Measurements from ENCODE around the gene RTRAF.

The RTRAF gene

DNA sequence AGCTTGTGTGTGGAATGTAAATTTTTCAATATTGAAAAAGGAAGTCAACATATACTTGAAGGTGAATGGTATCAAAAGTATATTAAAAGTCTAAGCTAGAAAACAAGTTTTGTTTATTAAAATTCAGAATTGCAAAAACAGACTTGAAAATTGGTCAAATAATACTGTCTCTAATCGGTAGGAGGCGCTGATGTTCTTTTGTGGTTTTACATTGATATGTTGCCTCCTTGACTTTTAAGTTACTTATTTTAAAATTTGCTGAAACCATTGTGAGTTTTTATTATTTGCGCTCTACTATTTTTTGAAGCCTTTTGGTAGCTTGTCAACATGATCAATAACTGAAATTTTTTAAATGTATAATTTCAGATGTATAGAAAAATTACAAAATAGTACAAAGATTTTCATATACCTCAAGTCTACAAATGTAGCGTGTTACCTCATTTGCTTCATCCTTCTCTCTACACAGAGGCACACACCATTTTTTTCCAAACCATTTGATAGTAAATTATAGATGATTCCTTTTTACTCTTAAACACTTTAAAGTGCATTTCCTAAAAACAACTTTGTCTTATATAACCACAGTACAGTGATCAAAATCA, 6.9 kb downstream of the RTRAF start:
- peak; percentile 52 for DNase-seq

- DNase-seq: no peak
Measured at GRCh38 chr14:51998348-51998747, 9.0 kb downstream of the RTRAF start.

DNA sequence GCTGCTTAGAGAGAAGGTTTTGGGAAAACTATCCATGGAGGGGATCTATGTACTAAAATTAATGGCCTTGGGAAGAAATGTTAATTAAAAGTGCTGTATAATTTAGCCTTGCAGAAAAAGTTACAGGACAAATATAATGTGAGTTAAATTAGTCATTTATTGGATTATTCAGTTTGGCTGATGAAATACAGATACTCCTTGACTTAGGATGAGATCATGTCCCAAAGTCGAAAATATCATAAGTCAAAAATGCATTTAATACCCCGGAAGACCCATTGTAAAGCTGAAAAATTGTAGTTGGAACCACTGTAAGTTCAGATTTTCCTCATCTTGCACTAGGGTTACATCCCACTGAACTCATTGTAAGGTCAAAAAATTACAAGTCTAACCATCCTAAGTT, 9.7 kb downstream of the RTRAF start:
- DNase-seq: no peak

DNA sequence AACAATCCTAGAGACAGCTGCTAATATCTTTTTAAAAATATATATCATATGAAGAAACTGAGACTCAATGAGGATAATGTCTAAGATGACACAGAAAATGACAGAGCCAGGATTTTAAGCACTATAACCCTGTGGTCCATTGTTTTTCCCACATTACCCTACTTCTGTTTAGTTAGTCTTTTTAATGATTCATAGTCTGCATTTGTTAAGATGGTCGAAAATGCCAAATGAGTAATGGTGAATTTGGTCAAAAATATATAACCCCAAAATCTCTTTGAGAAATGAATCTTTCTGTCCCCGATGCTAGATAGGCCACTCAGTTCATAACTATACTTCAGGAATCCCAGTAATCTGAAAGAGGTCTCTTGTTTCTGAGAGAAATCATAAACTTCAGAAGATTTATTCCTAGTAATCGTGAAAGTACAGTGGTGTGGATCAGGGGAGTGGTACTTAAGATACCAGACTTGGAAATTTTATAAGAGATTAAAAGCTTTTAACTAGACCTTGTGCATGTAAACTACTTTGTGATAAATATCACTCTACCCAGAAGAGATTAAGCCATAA, 10.8 kb downstream of the RTRAF start:
- no peak for DNase-seq

GRCh38 chr14:52000696-52001095, 11.3 kb downstream of the RTRAF start:
- no peak for DNase-seq

- no peak for DNase-seq
Measured at GRCh38 chr14:52002542-52002941, 13.2 kb downstream of the RTRAF start.

GRCh38 chr14:52003324-52003723, 14.0 kb downstream of the RTRAF start:
- DNase-seq: no peak

GRCh38 chr14:52005625-52006024, 16.3 kb downstream of the RTRAF start:
- no peak for DNase-seq

- DNase-seq: no peak
Measured at GRCh38 chr14:52006361-52006760, 17.0 kb downstream of the RTRAF start.

GRCh38 chr14:52007211-52007610, 17.9 kb downstream of the RTRAF start:
- no peak for DNase-seq

DNA sequence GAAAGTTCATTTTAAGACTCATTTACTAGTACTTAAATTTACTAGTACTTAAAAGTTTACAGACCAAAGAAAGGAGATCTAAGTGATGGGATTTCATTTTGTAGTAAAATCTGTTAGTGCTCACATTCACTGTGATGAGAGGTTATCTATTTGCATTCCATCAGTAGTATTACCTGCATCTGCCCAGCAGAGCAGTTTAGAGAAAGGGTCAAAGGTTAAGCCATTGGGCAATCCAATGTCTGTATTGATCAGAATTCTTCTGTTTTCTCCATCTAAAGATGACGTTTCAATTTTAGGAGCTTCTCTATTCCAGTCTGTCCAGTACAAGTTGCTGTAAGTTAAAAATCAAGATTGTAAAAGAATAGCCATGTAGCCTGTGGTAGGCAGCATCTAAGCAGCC, 18.3 kb downstream of the RTRAF start:
- no peak for DNase-seq

DNA sequence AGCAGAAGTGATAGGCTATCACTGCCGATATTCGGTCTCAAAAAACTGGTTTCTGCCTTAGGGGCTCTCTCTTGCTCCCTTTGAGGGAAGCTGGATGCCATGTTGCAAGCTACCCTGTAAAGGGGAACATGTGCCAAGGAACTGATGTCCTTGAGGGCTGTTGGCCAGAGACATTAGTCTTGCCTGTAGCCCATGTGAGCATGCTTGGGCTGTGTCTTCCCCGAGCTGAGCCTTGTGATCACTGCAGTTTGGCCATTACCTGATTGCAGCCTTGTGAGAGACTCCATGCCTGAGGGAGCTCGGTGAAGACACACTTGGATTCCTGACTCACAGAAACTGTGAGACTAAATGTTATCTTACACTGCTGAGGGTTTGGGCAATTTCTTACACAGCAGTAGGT, 18.8 kb downstream of the RTRAF start:
- DNase-seq: no peak

DNA sequence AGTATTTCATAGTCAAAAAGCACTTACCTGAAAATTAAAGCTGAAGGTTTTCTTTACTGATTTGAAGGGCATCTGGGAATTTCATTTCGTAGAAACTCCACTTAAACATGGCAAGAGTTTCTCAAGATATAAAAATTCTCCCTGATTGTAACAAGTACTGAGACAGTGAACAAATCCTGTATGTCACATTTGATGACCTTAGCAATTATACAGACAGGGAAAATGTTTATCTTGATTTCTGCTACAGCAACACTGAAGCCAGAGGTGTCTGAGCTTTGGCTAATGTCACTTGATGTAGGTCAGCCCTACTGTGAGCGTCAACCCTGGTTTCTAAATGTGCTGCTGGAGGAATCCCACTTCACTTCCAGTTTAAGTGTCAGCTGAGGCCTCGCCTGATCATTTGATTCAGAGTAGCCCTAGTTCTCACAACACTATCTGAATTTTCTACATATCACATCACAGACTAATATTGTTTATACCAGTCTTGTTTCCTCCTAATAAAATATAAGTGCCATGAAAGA, 20.9 kb downstream of the RTRAF start:
- no peak for DNase-seq

GRCh38 chr14:52011523-52011922, 22.2 kb downstream of the RTRAF start:
- no peak for DNase-seq

- no peak for DNase-seq
Measured at GRCh38 chr14:52012635-52013034, 23.3 kb downstream of the RTRAF start.

- no peak for DNase-seq
Measured at GRCh38 chr14:52013984-52014600, 24.7 kb downstream of the RTRAF start.

DNA sequence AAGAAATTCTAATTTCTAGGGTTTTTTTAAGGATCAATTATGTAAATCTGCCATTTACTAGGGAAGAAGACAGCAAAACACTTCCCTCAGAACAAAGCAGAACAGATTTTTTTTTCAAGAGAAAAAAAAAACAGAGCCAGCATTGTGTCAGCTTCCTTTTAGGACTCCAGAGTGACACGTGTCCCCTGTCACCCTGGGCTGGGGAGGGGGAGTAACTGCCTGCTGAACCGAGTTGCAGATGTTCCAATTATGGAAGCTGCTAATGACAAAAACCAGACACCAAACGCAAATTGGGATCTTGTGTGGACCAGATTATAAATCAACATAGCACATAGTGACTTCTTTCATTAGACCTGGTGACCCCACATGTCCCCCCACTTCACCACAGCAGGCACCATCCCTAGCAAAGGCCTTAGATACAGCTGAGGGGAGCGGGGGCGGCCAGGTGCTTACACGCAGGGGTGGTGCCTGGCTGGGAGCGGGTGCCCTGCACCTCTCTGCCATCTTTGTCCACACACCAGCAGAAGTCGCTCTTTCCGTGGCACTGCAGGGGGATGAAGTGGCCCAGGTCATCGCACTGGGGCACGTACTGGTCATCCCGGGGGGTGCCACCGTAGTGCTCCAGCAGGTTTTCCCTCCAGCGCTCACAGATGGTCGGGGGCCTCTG, 25.4 kb downstream of the RTRAF start:
- DNase-seq: no peak

- DNase-seq: no peak
Measured at GRCh38 chr14:52015411-52016030, 26.2 kb downstream of the RTRAF start.

GRCh38 chr14:52018252-52018651, 28.9 kb downstream of the RTRAF start:
- no peak for DNase-seq

- DNase-seq: no peak
Measured at GRCh38 chr14:52018970-52019369, 29.6 kb downstream of the RTRAF start.

- no peak for DNase-seq
Measured at GRCh38 chr14:52020161-52020714, 30.9 kb downstream of the RTRAF start.

DNA sequence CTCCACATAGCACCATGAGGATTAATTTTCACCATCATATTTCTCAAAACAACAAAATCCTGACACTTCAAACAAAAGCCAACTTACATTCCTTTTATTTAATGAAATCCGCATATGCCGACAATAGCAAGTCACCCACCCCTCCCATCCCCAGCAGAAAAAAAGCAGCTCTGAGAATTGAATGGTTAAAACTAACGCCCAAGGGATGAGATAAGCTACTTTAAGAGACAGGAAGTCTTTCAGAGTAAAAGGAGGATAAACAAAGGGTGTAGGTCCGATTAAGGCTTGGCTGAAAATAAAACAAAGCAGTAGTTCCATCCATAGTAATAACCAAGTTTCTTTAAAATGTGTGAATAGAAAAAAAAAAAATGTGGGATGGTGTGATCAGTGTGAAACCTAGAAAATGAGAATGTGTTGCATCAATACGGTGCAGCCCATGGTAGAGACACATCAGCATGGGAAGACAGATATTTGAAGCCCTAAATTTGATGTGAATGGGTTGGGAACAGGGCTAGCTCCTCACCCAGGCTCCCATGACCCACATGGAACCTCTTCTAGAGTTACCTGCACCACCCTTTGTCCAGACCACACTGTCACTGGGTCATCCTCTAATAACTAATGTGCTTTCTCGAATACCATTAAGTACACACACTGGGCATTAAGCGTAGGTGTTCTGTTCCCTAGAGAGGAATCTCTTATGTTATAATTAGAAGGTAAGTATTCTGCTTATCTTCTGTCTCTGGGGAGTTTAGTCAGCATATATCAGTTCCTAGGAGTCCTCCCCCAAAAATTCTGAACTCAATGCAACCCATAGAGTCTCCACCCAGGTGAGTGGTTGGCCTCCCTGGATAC, 31.7 kb downstream of the RTRAF start:
- DNase-seq: no peak
